IPS-NIHi7 (cell line): ENCODE results near the gene PLRG1.
"Not testable (repeated sequence)": the region's sequence is repeated elsewhere in the genome, so short reads cannot be mapped to it uniquely, and the experiment has no call there.

Experiments used
- DNase-seq: peaks from one replicate; pipeline ENCODE4 v3.0.0; 2012; ENCODE audit warnings: mixed read lengths; ENCODE audit errors: extremely low spot score

Gene PLRG1

GRCh38 chr4:154549894-154550790, at the start of gene PLRG1:
Gene PLRG1 (minus strand): TSS chr4:154550400. CDS start chr4:154550308, 92 bp downstream.
- peak; percentile 96 for DNase-seq

GRCh38 chr4:154597798-154598774, 47.9 kb upstream of the PLRG1 start:
- no peak for DNase-seq

GRCh38 chr4:154597281-154597680, 47.1 kb upstream of the PLRG1 start:
- DNase-seq = not testable (repeated sequence)

GRCh38 chr4:154595807-154596206, 45.6 kb upstream of the PLRG1 start:
- no peak for DNase-seq

DNA sequence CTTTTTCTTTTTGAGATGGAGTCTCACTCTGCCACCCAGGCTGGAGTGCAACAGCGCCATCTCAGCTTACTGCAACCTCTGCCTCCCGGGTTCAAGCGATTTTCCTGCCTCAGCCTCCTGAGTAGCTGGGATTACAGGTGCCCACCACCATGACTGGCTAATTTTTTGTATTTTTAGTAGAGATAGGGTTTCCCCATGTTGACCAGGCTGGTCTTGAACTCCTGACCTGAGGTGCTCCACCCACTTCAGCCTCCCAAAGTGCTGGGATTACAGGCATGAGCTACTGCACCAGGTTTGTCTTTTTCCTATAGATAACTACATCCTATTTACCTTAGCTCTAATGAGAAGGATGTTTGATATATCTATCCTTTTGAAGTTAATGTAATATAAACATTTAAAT, 44.1 kb upstream of the PLRG1 start:
- DNase-seq = not testable (repeated sequence)

DNA sequence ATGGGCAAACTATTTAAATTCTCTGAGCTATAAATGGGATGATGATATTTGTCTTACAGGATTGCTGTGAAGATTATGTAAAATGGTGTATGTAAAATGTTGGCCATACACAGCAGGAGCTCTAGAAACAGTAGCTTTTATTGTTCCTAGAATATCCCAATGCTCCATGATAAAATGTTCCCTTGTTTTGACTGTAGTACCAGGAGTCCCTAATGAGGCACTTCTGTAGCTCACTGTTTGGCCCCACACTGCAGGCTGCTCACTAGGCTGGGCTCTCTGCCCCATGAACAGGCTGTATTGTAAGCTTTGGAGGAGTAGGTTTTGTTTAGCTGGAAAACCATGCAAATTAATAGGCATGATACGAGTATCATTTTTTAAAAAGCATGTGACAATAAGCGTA, 43.7 kb upstream of the PLRG1 start:
- DNase-seq = no peak

DNA sequence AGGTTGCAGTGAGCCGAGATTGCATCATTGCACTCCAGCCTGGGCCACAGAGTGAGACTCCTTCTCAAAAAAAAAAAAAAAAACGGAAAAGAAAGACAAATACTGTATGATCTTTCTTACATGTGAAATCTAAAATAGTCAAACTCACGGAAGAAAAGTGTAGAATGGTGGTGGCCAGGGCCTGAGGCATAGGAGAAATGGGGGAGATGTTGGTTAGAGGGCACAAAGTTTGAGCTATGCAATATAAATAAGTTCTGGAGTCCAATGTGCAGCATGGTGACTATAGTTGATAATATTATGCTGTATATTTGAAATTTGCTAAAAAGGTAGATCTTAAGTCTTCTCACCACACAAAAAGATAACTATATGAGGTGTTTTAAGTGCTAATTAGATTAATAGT, 41.7 kb upstream of the PLRG1 start:
- no peak for DNase-seq

DNA sequence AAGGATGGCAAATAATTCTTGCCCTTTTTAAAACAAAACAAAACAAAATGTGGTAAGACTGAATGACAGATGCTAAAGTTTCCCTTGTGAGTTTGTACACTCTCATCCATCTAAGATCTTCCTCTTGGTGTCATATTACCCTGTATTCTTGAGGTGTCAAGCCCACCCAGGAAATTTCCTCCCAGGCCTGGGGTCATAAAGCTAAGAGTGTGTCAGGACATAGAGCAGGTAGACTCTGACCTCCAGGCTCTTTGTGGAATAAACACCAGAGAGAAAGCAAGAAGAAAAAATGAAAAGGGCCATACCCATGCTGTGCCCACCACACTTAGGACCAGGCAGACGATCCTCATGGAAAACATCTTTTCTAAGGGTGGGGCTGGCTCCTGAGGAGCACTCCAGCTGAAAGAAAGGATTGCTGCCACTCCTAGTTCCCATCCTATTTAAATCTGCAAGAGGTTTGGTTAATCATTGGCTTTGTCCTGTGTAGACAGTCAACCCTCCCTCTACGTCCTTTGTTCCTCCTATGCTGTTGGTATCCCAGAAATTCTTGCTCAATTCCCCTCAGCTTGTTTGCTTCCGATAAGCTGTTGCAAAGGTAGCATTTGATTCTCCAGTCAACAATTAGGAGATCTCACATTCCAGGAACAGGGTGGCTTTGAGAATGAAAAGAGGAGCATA, 40.3 kb upstream of the PLRG1 start, which contains the start of gene FGA:
Gene FGA (minus strand): TSS at position 414 of the 678 bp plus-strand sequence. CDS start 55 bp downstream, at position 359.
- DNase-seq = no peak

DNA sequence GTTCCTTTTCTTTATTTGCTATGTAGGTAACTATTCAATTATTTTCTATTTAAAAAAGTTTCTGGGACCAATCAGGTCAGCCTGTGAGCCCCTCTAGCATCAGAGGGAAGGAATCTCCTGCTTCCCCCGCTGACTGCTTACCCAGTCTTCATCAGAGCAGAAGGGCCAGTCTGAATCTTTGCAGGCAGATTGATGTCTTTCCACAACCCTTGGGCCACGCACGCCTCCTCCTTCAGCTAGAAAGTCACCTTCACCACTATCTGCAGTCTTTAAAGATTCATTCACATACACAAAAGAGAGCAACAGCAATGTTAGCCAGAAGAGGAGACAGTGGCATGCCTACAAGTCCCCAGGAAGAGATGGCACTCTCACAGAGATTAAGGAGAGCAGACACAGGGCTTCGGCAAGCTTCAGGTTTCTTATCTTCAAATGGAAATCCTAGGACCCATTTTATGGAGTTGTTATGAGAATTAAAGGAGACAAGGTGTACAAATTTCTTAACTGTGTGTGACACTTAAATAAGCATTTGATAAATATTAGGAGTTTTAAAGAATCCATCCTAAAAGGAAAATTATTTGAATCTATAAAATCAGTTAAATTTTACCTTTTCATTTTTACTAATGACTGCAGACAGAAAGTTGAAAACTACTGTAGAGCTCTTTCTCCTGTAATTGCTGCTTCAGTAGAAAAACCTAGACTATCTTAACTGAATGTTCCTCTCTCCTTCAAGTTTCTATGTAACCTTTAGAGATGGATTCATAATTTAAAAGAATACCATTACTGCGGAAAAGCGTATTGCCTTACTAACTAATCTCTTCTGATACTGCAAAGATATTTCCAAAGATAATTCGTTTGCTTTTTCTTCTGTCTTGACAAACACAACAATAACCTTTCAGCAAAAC, 39.3 kb upstream of the PLRG1 start:
- no peak for DNase-seq

DNA sequence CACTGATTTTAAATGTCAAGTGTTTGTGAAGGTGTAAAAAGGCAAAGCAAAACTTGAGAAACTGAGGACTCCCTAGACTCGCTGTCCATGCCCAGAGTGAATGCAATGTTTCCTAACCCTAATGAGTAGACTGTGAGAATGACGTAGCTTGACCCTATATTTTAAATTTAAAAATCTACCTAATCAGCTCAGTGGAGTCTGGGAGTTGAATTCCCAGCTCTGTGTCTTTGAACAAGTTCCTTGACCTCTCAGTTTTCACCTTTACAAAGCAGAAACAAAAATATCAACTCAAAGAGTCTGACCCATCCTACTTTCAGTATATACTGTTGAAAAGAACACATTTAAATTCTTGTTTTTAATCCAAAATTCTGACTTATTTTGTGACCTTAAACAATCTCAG, 38.0 kb upstream of the PLRG1 start:
- DNase-seq = no peak

- DNase-seq = no peak
Measured at GRCh38 chr4:154586296-154587033, 36.3 kb upstream of the PLRG1 start.

DNA sequence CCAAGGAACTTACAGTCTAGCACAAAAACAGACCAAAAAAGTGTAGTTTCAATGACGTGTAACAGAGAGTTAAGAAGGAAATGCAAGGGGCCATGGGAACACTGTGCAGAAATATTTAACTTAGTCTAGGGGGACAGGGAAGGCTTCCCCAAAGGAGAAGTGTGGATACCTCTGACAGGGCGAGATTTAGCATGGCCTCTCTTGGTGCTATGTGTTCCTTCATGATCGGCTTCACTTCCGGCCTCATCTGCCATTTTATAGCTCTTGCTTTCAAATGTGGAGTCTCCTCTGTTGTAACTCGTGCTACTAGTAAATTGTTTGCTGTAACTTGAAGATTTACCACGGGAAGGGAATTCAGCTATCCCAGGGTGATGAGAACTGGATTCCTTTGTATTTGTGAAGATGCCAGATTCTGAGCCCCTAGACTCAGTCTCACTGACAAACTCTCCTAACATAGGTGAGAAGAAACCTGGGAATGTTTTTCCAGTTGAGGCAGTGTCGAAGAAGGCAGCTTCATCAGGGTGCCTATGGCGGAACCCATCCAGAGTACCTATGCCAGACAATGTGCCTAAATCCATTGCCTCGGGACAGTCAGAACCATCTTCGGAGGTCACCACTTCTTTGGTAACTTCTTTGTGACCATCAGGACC, 35.3 kb upstream of the PLRG1 start:
- DNase-seq = no peak

DNA sequence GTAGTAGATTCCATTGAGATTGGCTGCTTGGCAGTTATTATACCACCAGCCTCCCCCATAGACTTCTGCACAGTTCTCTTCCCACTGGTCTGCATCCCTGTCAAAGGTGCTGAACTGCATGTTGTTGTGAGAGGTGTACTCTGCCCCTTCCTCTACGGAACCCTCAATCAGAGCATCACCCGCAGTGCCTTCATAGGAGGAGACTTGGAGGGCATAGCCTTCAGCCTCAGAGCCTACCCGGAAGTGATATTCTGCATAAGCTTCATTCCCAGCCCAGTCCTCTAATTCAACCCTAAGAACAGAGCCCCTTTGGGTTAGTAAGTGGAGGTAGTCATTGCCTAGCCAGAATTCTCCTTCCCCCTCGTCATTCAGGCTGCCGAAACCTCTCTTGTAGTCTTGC, 34.1 kb upstream of the PLRG1 start:
- no peak for DNase-seq

GRCh38 chr4:154583677-154584076, 33.5 kb upstream of the PLRG1 start:
- DNase-seq = no peak

DNA sequence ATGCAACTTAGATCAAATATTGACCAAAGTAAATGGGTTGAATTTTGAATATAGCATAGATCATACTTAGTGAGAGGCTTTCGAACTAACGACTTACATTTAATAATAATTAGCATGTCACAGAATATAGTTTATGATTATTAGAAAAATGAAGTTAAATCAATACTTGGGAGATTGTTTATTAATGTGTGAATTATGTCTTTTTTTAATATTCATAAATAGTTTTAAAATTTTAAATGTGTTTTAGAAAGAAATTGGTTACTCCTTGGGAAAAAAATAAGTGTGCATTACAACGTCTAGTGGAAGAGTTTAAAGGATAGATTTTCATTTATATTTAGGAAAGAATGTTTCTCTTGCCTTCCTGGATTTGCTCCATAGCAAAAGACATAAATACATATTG, 33.0 kb upstream of the PLRG1 start:
- DNase-seq = no peak

GRCh38 chr4:154582723-154583122, 32.5 kb upstream of the PLRG1 start:
- DNase-seq = no peak

GRCh38 chr4:154579927-154580326, 29.7 kb upstream of the PLRG1 start:
- DNase-seq = no peak

- DNase-seq = no peak
Measured at GRCh38 chr4:154578919-154579318, 28.7 kb upstream of the PLRG1 start.

DNA sequence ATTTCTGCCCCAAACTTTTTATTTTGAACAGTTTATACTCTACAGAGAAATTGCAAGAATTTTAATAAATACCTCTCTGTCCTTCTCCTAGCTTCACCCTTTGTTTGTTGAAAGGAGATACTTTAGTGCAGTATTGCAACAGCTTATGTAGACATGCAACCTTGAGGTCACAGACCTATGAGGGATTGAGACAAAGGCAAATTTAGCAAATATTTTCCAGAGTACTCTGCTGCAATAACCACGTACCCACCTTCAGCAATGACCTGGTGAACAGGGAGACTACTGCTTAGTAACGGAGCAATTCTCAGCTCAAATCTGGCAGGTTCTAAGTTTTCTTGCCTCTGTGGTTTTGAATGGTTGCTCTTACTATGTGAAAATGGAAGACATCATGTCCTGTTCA, 27.1 kb upstream of the PLRG1 start:
- DNase-seq = no peak
